GM04504 (cell line): ENCODE results near the gene GPR12.

ENCODE experiments used
- DNase-seq: peaks from one replicate; pipeline ENCODE4 v3.0.0-alpha.2; 2012; ENCODE audit warnings: low read depth

GPR12 gene, protein sequence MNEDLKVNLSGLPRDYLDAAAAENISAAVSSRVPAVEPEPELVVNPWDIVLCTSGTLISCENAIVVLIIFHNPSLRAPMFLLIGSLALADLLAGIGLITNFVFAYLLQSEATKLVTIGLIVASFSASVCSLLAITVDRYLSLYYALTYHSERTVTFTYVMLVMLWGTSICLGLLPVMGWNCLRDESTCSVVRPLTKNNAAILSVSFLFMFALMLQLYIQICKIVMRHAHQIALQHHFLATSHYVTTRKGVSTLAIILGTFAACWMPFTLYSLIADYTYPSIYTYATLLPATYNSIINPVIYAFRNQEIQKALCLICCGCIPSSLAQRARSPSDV

DNA sequence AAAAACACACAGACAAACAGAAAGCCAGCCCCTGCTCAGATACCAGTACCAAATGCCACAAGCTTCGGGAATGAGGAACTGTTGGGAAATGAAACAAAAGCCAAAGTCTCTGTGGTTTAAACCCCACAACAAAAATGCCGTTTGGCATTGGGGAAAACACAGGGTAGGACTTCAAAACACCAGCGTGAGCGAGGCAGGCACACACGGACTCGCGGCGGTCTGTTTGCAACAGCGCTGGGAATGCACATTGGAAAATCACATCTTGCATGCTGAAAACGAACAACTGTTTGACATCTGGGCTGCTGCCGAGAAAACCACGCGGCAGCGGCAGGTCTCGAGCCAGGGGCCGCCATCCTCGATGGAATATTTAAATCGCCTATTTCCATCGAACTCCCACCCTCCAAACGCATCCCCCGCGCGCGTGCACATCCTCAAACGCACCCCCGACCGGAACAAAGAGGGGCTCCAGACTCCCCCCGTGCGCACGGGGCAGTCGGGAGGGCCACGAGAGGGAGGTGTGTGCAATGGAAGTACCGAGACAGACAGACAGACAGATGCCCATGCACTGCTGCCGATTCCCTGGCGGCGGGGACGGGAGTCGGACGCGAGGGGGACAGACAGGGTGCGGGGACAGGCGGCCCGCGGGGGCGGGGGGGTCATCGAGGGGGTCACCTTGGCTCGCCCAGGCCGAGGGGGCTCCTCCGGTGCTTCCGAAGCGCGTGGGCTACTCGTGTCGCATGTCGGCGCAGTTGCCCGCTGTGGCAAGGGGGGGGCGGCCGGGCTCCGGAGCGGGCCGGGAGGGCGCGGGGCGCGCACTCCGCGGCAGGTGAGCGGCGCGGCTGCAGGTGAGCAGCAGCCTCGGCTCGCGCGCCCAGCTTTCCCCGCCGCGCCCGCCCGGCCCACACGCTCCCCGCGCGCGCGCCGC, at the start of gene GPR12:
GPR12 (minus strand) TSS at position 880 of the 925 bp plus-strand sequence. CDS start 959 bp downstream, outside the sequence.
- no peak for DNase-seq

DNA sequence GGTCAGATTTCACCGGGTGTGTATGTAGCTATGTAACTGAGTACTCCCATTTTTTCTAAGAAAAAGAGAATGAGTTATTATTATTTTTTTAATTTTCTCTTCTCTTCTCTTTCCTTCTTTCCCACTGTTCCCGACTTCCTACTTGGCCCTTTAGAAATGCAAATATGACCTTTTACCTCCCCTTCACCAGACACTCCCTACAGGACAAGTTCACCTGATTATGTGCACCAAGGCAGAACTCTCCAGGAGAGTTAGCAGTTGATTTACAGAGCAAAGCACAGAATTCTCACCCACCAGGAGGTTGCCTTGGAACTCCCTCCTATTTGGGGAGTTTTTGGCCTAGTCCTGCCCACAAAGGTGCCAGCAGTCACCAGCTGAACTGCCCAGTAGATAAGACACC, 49.5 kb upstream of the GPR12 start:
- no peak for DNase-seq

GRCh38 chr13:26806891-26807290, 46.3 kb upstream of the GPR12 start:
- no peak for DNase-seq

DNA sequence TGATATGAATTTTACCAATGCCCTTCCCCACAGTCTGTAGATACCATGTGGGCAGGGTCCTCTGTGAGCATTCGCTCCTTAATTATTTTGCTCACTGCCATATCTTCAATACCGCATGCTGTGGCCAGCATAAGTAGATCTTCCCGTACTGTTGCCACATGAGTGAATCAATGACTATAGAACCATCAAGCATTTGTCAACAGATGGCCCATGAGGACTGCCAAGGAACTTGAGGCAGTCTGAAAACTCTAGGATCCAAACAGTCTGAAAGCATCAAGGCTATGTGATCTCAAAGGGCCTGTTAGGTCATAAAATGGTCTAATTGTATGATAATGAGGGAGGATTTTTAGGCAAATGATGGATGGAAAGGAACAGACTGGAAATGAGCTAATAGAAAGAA, 27.4 kb upstream of the GPR12 start:
- DNase-seq = no peak

DNA sequence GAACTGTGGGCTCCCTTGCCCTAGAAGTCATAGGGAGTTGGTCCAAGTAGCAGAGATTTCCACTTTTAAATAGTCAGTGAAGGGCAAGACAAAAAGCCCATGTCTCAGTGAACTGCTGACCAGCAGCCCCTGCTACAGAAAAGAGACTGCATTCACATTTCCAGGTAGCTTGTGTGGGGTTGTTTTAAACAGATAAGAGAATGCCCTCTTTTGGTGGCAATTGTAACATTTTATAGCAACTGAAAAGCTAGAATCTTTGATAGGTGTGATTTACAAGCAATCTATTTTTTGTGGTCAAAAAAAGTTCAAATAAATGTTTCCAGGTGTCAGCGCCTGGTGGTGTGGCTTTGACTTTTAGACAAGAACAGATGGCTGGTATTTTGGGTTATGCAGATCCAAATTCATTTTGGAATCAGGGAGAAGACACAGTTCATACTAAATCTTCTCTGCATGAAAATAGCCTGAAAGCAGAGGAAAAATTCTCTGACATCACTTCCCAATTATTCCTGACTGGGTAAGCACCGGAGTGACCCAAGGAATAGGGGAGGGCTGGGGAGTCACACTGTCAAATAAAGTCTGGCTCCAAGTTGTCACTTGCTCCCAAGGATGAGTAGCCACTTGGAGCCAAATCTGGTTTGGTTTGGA, 26.2 kb upstream of the GPR12 start:
- no peak for DNase-seq

GRCh38 chr13:26785838-26786630, 25.4 kb upstream of the GPR12 start:
- no peak for DNase-seq

GRCh38 chr13:26784704-26785639, 24.4 kb upstream of the GPR12 start:
- DNase-seq = no peak

- DNase-seq = no peak
These were observed 19.8 kb upstream of the GPR12 start for GRCh38 chr13:26780411-26780810.

GRCh38 chr13:26779321-26779720, 18.7 kb upstream of the GPR12 start:
- no peak for DNase-seq

GRCh38 chr13:26772531-26772930, 11.9 kb upstream of the GPR12 start:
- DNase-seq = no peak

DNA sequence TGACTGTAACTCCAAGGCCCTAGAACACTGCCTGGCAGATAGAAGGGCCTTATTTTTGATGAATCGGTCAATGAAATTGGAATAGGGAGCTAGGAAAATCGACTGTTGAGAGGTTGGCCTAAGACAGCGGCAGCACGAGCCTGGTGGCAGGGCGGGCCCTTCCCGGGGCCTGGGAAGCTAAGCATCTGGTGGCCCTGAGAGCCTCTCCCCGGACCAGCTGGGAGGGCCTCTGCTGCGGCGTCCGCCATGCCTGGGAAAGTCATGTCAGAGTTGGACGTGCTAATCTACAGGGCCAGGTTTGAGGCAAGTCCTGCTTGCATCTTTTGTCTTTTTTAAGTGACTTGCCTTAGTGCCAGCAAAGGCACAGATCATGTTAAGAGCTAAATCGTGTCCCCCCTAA, 11.2 kb upstream of the GPR12 start:
- DNase-seq = no peak

GRCh38 chr13:26762745-26763345, 2.3 kb upstream of the GPR12 start:
- no peak for DNase-seq

GRCh38 chr13:26760832-26761582, 421 bp upstream of the GPR12 start:
- DNase-seq = no peak

DNA sequence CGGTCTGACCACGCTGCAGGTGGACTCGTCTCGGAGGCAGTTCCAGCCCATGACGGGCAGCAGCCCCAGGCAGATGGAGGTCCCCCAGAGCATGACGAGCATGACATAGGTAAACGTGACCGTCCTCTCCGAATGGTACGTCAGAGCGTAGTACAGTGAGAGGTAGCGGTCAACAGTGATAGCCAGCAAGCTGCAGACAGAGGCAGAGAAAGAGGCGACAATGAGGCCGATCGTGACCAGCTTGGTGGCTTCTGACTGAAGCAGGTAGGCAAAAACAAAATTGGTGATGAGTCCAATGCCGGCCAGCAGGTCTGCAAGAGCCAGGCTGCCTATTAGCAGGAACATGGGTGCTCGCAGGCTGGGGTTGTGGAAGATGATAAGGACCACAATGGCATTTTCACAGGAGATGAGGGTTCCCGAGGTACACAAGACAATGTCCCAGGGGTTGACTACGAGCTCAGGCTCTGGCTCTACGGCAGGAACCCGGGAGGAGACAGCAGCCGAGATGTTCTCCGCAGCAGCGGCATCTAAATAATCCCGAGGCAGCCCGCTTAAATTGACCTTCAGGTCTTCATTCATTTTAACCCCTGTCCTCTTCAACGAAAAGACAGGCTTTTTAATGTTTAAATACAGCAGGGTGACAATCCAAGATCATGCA, 1.2 kb downstream of the GPR12 start:
- no peak for DNase-seq

DNA sequence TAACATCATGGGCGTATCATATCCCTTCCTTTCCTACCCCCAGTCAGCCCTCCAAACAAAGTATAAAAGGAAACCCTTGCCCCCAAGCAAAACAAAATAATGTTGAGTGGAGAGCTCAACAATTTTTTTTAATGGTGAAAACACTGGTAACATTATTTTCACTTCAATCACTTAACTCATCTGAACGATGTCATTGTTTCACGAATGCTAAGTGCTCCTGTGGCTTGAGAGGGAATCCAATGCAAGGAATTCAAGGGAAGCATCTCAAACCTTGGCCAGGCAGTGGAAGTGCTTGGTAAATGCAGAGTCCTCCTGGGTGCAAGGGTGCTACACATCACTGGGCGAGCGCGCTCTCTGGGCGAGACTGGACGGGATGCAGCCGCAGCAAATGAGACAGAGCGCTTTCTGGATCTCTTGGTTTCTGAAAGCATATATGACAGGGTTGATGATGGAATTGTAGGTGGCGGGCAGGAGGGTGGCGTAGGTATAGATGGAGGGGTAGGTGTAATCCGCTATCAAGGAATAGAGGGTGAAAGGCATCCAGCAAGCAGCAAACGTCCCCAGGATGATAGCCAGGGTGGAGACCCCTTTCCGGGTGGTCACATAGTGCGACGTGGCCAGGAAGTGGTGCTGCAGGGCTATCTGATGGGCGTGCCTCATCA, 2.0 kb downstream of the GPR12 start:
- no peak for DNase-seq

DNA sequence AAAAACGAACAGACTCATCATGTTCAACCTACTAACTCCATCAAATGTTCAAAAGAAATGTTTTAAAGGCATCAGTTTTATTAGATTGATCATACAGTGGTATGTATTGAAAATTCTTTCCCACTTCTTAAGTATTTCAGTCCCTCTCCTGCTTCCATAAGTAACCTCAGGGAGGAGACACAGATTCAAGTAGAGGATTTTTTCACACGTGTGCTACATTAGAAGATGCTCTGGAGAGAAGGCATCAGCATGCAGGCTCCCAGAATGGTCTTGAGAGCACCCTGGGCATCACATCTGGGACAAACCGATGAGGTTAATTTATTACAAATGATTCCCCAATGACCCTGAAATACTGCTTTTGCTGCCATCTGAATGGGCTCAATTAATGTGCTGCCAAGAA, 3.6 kb downstream of the GPR12 start:
- no peak for DNase-seq

- DNase-seq = no peak
These were observed 7.9 kb downstream of the GPR12 start for GRCh38 chr13:26752671-26753070.

DNA sequence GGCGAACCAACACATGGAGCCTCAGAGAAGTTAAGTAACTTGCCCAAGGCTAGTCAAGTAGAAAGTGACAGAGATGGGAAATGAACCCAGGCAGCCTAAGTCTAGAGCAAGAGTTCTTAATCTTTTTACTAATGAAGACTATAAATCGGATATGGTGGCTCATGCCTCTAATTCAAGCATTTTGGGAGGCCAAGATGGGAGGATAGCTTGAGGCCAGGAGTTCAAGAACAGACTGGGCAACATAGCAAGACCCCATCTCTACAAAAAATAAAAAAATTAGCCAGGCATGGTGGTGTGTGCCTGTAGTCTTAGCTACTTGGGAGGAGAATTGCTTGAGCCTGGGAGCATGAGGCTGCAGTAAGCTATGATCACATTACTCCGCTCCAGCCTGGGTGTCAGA, 10.7 kb downstream of the GPR12 start:
- no peak for DNase-seq

- DNase-seq = no peak
These were observed 11.3 kb downstream of the GPR12 start for GRCh38 chr13:26749285-26749684.
